K562 (cell line): ENCODE data around the gene RBAK. TPM values are rescaled to one million over a fixed set of nuclear protein-coding genes. Genes with fewer than 3 reads are reported as not detected.
"Not testable (repeated sequence)": the region's sequence is repeated elsewhere in the genome, so short reads cannot be mapped to it uniquely, and the experiment has no call there.

ENCODE experiments used
- ATAC-seq: fragments of 200-7000 bp; cut with Tn5 transposase; 3 replicates; pipeline ENCODE4 v1.9.1; 2020; ENCODE audit warnings: moderate library complexity
- BruUV-seq: library from RNA; stranded (reverse); fragments of 400-500 nt; replicated peaks from 2 replicates; lab custom pipeline; 2021; lab: Mats Ljungman, UMichigan
- CTCF ChIA-PET: fragments of 300-600 bp; formaldehyde crosslinking; extraction: SDS; loops from one replicate; lab custom pipeline; 2021; ENCODE audit warnings: low intra/inter-chr PET ratio; lab: Yijun Ruan, JAX
- POLR2A ChIA-PET: fragments of 300-600, 350-650 bp; sonication (Branson Sonifier 250); formaldehyde crosslinking; extraction: SDS; loops from one replicate; lab custom pipeline; 2021; ENCODE audit warnings: antibody characterized with exemption, inconsistent platforms; lab: Yijun Ruan, JAX
- DNase-seq, 4 experiments: peaks; one replicate each; pipeline versions ENCODE4 v3.0.0 to v3.0.0-alpha.2; 2011 to 2018; ENCODE audit warnings: low spot score in 3 of 4, mixed read lengths in 3 of 4; ENCODE audit errors: extremely low read depth in 1 of 4
- FAIRE-seq: peaks from 2 replicates; lab custom pipeline; 2011; peaks lifted over from hg19 to GRCh38; lab: Jason Lieb, UNC
- H2AFZ ChIP-seq: 2 replicates; pipeline ENCODE4 v1.6.0; 2011; ENCODE audit warnings: low read depth, low read length, control low read depth, inconsistent platforms
- H3K27ac ChIP-seq: fragments of 200-600 bp; 3 replicates; pipeline ENCODE4 v1.8.0; 2011; ENCODE audit warnings: low read depth, mild to moderate bottlenecking, control low read depth, inconsistent platforms, low read length, moderate library complexity, mixed read lengths; ENCODE audit errors: extremely low read depth
- H3K27me3 ChIP-seq, 2 experiments: fragments of 300-600 bp in 1 of 2; 2 replicates in 1 of 2; 3 replicates in 1 of 2; pipeline versions ENCODE4 v1.6.0 to v1.8.0; 2011; ENCODE audit warnings: inconsistent platforms in 2 of 2, low read length in 2 of 2, mild to moderate bottlenecking in 1 of 2, mixed read lengths in 1 of 2, moderate library complexity in 1 of 2; ENCODE audit not compliant: control insufficient read depth in 2 of 2, insufficient read depth in 2 of 2
- H3K36me3 ChIP-seq: fragments of 300-600 bp; 3 replicates; pipeline ENCODE4 v1.8.0; 2011; ENCODE audit warnings: mild to moderate bottlenecking, low read length, inconsistent platforms; ENCODE audit not compliant: control insufficient read depth, insufficient read depth
- H3K4me1 ChIP-seq, 2 experiments: fragments of 200-600 bp in 1 of 2; replicated peaks in 1 of 2; 2 replicates in 1 of 2; 3 replicates in 1 of 2; pipeline versions ENCODE4 v1.5.1 to v1.8.0; 2011; ENCODE audit warnings: inconsistent platforms in 2 of 2, low read length in 2 of 2, mild to moderate bottlenecking in 1 of 2, mixed read lengths in 1 of 2, moderate library complexity in 1 of 2; ENCODE audit not compliant: control insufficient read depth in 2 of 2, insufficient read depth in 2 of 2
- H3K4me2 ChIP-seq: 2 replicates; pipeline ENCODE4 v1.6.1; 2011; ENCODE audit warnings: low read length, control low read depth, inconsistent platforms, mixed read lengths; ENCODE audit not compliant: insufficient read depth
- H3K4me3 ChIP-seq: fragments of 200-600 bp; sonication (generic), shearing (Covaris generic); 2 replicates; pipeline ENCODE4 v1.5.1; 2016; ENCODE audit warnings: control low read depth, inconsistent platforms
- H3K79me2 ChIP-seq: fragments of 200-600 bp; 3 replicates; pipeline ENCODE4 v1.8.0; 2011; ENCODE audit warnings: low read length, inconsistent platforms; ENCODE audit not compliant: control insufficient read depth, insufficient read depth
- H3K9ac ChIP-seq, 2 experiments: 2 replicates each; pipeline versions ENCODE4 v1.6.0 to v1.6.1; 2011; ENCODE audit warnings: low read depth in 2 of 2, low read length in 2 of 2, control low read depth in 1 of 2, inconsistent platforms in 1 of 2, mild to moderate bottlenecking in 1 of 2, mixed read lengths in 1 of 2; ENCODE audit not compliant: insufficient read depth in 1 of 2
- H3K9me1 ChIP-seq: one replicate; pipeline ENCODE4 v1.6.0; 2011; ENCODE audit warnings: inconsistent platforms, mild to moderate bottlenecking, low read length, moderate library complexity; ENCODE audit not compliant: control insufficient read depth, insufficient read depth
- H3K9me3 ChIP-seq: replicated peaks from 2 replicates; pipeline ENCODE4 v1.5.1; 2011; ENCODE audit warnings: low read depth, low read length, inconsistent platforms; ENCODE audit not compliant: control insufficient read depth, insufficient read depth
- H4K20me1 ChIP-seq: replicated peaks from 2 replicates; pipeline ENCODE4 v1.6.1; 2011; ENCODE audit warnings: low read length, inconsistent platforms, mixed read lengths; ENCODE audit not compliant: control insufficient read depth, insufficient read depth
- ELF4 ChIP-seq: fragments of 450-650 bp; formaldehyde crosslinking; IDR thresholded peaks from 2 replicates; pipeline ENCODE4 v1.4.0; 2022; ENCODE audit warnings: missing genetic modification characterization
- HOXB6 ChIP-seq: fragments of 250-450 bp; sonication (Bioruptor Pico); IDR thresholded peaks from 2 replicates; pipeline ENCODE4 v1.5.1; 2022; ENCODE audit warnings: mild to moderate bottlenecking, borderline replicate concordance
- KAT2B ChIP-seq: IDR thresholded peaks from one replicate; pipeline ENCODE4 v1.6.1; 2012; ENCODE audit warnings: low read depth, mild to moderate bottlenecking, control low read depth, inconsistent platforms, low read length, moderate library complexity
- KLF10 ChIP-seq: fragments of 250-450 bp; sonication (Bioruptor Pico); IDR thresholded peaks from 2 replicates; pipeline ENCODE4 v1.6.1; 2021; ENCODE audit warnings: matching md5 sums
- LCOR ChIP-seq: sonication (generic); formaldehyde crosslinking; IDR thresholded peaks from 2 replicates; pipeline ENCODE4 v1.8.0; 2022; ENCODE audit warnings: mild to moderate bottlenecking, missing genetic modification reagents
- SMARCE1 ChIP-seq: fragments of 450-650 bp; IDR thresholded peaks from 2 replicates; pipeline ENCODE4 v1.7.1; 2016; ENCODE audit warnings: mild to moderate bottlenecking
- SNRNP70 ChIP-seq: fragments of 200-400 bp; formaldehyde crosslinking; optimal IDR thresholded peaks from 2 replicates; pipeline ENCODE3; 2017; ENCODE audit warnings: low read depth, low read length
- TRIM24 ChIP-seq, 2 experiments: fragments of 450-650 bp; IDR thresholded peaks; 2 replicates each; pipeline ENCODE4 v1.6.1; 2016
- ZNF217 ChIP-seq: sonication (generic); formaldehyde crosslinking; IDR thresholded peaks from 2 replicates; pipeline ENCODE4 v1.8.0; 2022; ENCODE audit warnings: mild to moderate bottlenecking, missing genetic modification reagents
- WGBS: fragments of 100-300 bp; shearing (Covaris generic); methylation state at CpG from one replicate; pipeline ENCODE4 v1.1.6; 2016; ENCODE audit warnings: low coverage, mixed read lengths; ENCODE audit not compliant: insufficient coverage; ENCODE audit errors: missing lambda C conversion rate; 5-methylcytosine and 5-hydroxymethylcytosine counted together
- in situ Hi-C: fragments of 300-500 bp; cut with MboI; formaldehyde crosslinking; loops from 4 replicates; pipeline ENCODE4 v1.15.0; 2018; ENCODE audit warnings: inconsistent platforms, mixed read lengths
- intact Hi-C: fragments of 100-400 bp; cut with micrococcal nuclease; formaldehyde crosslinking; loops from 2 replicates; pipeline ENCODE4 v1.14.2; 2022
- polyA plus RNA-seq, 8 experiments: library from polyadenylated mRNA; depleted of rRNA in 4 of 8; stranded (reverse) in 5 of 8; unstranded in 3 of 8; fragments of >200 nt; fragmentation: Nextera tagmentation in 2 of 8; fragmentation: Illumina TruSeq in 1 of 8; extraction: Ambion mirVana in 2 of 8; extraction: Trizol in 1 of 8; gene quantifications; 2 replicates each; pipeline versions ENCODE4 v1.2.1 to v1.2.3, GENCODE V29; 2011 to 2014; ENCODE audit warnings: inconsistent platforms in 1 of 8, missing spikeins in 1 of 8
- total RNA-seq, 7 experiments: library from RNA; depleted of rRNA in 6 of 7; stranded (reverse); fragments of >200 nt in 6 of 7; fragmentation: Illumina TruSeq in 2 of 7; extraction: Trizol in 2 of 7; gene quantifications; 2 replicates each; pipeline versions ENCODE4 v1.2.1 to v1.2.3, GENCODE V29; 2011 to 2021; ENCODE audit warnings: low replicate concordance in 1 of 7

Gene RBAK
- total and polyA plus RNA-seq, 9 of the 15 experiments (the other 6 are each of a cell fraction or from before 2014, with no cell fraction given), result 2.7 to 13.2 (median 10.1) TPM

GRCh38 chr7:5043661-5044060 lies 2.0 kb upstream of the RBAK start (continued):
- no peak for TF ChIP-seq SNRNP70
- TF ChIP-seq HOXB6 (CRISPR knock-in tag), result no peak
- no peak for TF ChIP-seq TRIM24 (IDR thresholded peaks at IDR 0.05)
- TF ChIP-seq KLF10 (CRISPR knock-in tag), result no peak
- no peak for TF ChIP-seq ZNF217 (CRISPR knock-in tag)
- TF ChIP-seq KAT2B, result no peak

DNA sequence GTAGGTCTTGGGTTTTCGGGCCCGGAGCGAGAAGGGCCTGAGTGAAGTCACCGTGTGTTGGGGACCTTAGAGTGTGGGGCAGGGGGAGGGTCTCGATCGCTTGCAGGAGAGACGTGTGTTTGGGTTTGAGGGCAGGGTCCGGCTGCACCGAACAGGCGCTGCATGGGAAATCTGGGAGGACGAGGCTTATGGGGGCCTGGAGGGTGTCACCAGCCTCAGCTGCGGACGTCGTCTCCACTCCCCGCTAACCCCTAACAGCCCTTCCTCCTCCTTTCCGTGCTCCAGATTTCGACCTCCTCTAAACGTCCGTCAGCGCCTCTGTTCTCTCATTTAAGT lies 705 bp downstream of the RBAK start:
- Histone ChIP-seq H3K9ac (peak overlapping the region; percentile 85 to 96), H3K4me2 (peak overlapping the region; percentile 83), H3K4me1 (peaks cover 0 to 12% of the 10 kb centered on the region in 2 experiments; a peak in 3 of 5 replicates), H3K79me2 (peaks cover 16% of the 10 kb centered on the region; the same call in 2 of the 3 replicates), H3K36me3 (peaks cover 32% of the 10 kb centered on the region; the same call in 2 of the 3 replicates), H2AFZ (peak overlapping the region; percentile 16; the same call in 1 of the 2 replicates), H3K27ac (peak overlapping the region; percentile 79), H3K4me3 (peak overlapping the region; percentile 93)
- H3K9me3 ChIP-seq, FAIRE-seq, DNase-seq, H4K20me1 ChIP-seq, POLR2A ChIA-PET, H3K9me1 ChIP-seq, intact Hi-C loops, ATAC-seq, H3K27me3 ChIP-seq, BruUV-seq, CTCF ChIA-PET: not testable (repeated sequence)
- 0% methylated on average over 16 of the region's 20 CpGs for WGBS
- in situ Hi-C loops, result loop anchor here (5.0 kb wide), 1 partner anchor 1686 kb away; no protein-coding TSS in a partner anchor
- TF ChIP-seq LCOR (CRISPR knock-in tag) (0 out of 2 replicates have a peak, but pooled peaks have one; percentile 9), ELF4 (0 out of 2 replicates have a peak, but pooled peaks have one; percentile 15), SMARCE1 (0 out of 2 replicates have a peak, but pooled peaks have one; percentile 16)

DNA sequence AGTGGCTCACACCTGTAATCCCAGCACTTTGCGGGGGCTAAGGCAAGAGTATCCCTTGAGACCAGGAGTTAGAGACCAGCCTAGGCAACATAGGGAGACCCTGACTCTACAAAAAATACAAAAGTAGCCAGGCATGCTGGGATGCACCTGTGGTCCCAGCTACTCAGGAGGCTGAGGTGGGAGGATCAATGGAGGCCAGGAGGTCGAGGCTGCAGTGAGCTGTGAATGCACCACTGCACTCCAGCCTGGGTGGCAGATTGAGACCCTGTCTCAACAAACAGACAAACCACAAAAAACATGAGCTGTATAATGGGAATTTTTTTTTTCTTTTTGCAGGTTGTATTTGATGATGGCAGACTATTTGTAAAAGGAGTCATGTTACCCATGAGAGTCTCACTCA lies 1.5 kb downstream of the RBAK start:
- ATAC-seq, H4K20me1 ChIP-seq, H3K9ac ChIP-seq, H3K4me3 ChIP-seq, H3K27me3 ChIP-seq, intact Hi-C loops, BruUV-seq, H3K4me2 ChIP-seq, DNase-seq, CTCF ChIA-PET, H3K27ac ChIP-seq, POLR2A ChIA-PET, H2AFZ ChIP-seq, H3K9me3 ChIP-seq, FAIRE-seq, H3K9me1 ChIP-seq: not testable (repeated sequence)
- in situ Hi-C loops, result loop anchor here (5.0 kb wide), 1 partner anchor 1685 kb away; no protein-coding TSS in a partner anchor
- peaks cover 21% of the 10 kb centered on the region; the same call in 2 of the 3 replicates for H3K79me2 ChIP-seq
- 95% methylated on average over 2 of the region's 2 CpGs for WGBS
- H3K36me3 ChIP-seq, result peaks cover 32% of the 10 kb centered on the region; the same call in 2 of the 3 replicates
- peaks cover 0 to 12% of the 10 kb centered on the region in 2 experiments; a peak in 3 of 5 replicates for H3K4me1 ChIP-seq
